Chondrocyte (in vitro differentiated cells): ENCODE data around the gene PBX1. TPM values are rescaled to one million over a fixed set of nuclear protein-coding genes. Genes with fewer than 3 reads are reported as not detected.

ENCODE experiments used
- DNase-seq: peaks from one replicate; pipeline ENCODE4 v3.0.0; 2021; ENCODE audit warnings: mixed read lengths, low spot score
- H3K27ac Mint-ChIP-seq: one replicate; pipeline ENCODE4 v1.8.0; 2021; ENCODE audit warnings: mild to moderate bottlenecking, moderate library complexity, mixed read lengths; ENCODE audit not compliant: unreplicated experiment
- H3K27me3 Mint-ChIP-seq: 2 replicates; pipeline ENCODE4 v1.8.0; 2021; ENCODE audit warnings: low read depth, mixed read lengths
- H3K36me3 Mint-ChIP-seq: 2 replicates; pipeline ENCODE4 v1.8.0; 2021; ENCODE audit warnings: low read depth, mixed read lengths
- H3K4me1 Mint-ChIP-seq: 2 replicates; pipeline ENCODE4 v1.8.0; 2021; ENCODE audit warnings: low read depth, mild to moderate bottlenecking, mixed read lengths
- H3K4me3 Mint-ChIP-seq: one replicate; pipeline ENCODE4 v1.8.0; 2021; ENCODE audit warnings: mild to moderate bottlenecking, moderate library complexity, mixed read lengths; ENCODE audit not compliant: unreplicated experiment
- H3K9me3 Mint-ChIP-seq: 2 replicates; pipeline ENCODE4 v1.8.0; 2021; ENCODE audit warnings: low read depth, mixed read lengths
- CTCF ChIP-seq: fragments of 200-600 bp; sonication (generic); IDR thresholded peaks from 2 replicates; pipeline ENCODE4 v1.5.0; 2021; ENCODE audit warnings: antibody characterized with exemption, mild to moderate bottlenecking, moderate library complexity
- total RNA-seq: library from RNA; stranded (reverse); gene quantifications from 3 replicates; pipeline ENCODE4 v1.2.1, GENCODE V29; 2021

PBX1 gene
- total RNA-seq, 1 donor from 2014 or later, result 23.0 TPM

- Mint-ChIP-seq H3K4me3 (no peak overlapping the region), H3K9me3 (no peaks in the 10 kb centered on the region), H3K36me3 (no peaks in the 10 kb centered on the region), H3K27me3 (no peaks in the 10 kb centered on the region), H3K27ac (no peak overlapping the region), H3K4me1 (peaks cover 16% of the 10 kb centered on the region)
- no peak for TF ChIP-seq CTCF
- no peak for DNase-seq
These were observed 76.2 kb downstream of the PBX1 start for GRCh38 chr1:164635059-164635802.

GRCh38 chr1:164635803-164636731, 77.1 kb downstream of the PBX1 start:
- no peak for DNase-seq
- Mint-ChIP-seq H3K9me3 (no peaks in the 10 kb centered on the region), H3K27ac (no peak overlapping the region), H3K36me3 (no peaks in the 10 kb centered on the region), H3K27me3 (no peaks in the 10 kb centered on the region), H3K4me1 (peaks cover 18% of the 10 kb centered on the region), H3K4me3 (no peak overlapping the region)
- no peak for TF ChIP-seq CTCF

GRCh38 chr1:164636757-164637156, 77.8 kb downstream of the PBX1 start:
- H3K36me3 Mint-ChIP-seq, result no peaks in the 10 kb centered on the region
- TF ChIP-seq CTCF, result no peak
- H3K27ac Mint-ChIP-seq, result no peak overlapping the region
- peaks cover 18% of the 10 kb centered on the region for H3K4me1 Mint-ChIP-seq
- H3K4me3 Mint-ChIP-seq, result no peak overlapping the region
- no peaks in the 10 kb centered on the region for H3K27me3 Mint-ChIP-seq
- no peak for DNase-seq
- H3K9me3 Mint-ChIP-seq, result no peaks in the 10 kb centered on the region

GRCh38 chr1:164637461-164638375, 78.7 kb downstream of the PBX1 start:
- Mint-ChIP-seq H3K4me3 (no peak overlapping the region), H3K36me3 (no peaks in the 10 kb centered on the region), H3K27ac (no peak overlapping the region), H3K9me3 (no peaks in the 10 kb centered on the region), H3K27me3 (no peaks in the 10 kb centered on the region), H3K4me1 (peaks cover 18% of the 10 kb centered on the region)
- no peak for DNase-seq
- no peak for TF ChIP-seq CTCF
